K562 (cell line): Measurements from ENCODE around the gene RABL6. TPM values are rescaled to one million over a fixed set of nuclear protein-coding genes. Genes with fewer than 3 reads are reported as not detected.

Experiments used
- CEBPG ChIP-seq, 3 experiments: fragments of 200-800 bp in 1 of 3; sonication (Bioruptor generic) in 1 of 3; sonication (generic) in 1 of 3; formaldehyde crosslinking in 1 of 3; IDR thresholded peaks in 2 of 3; conservative IDR thresholded peaks in 1 of 3; 2 replicates each; pipeline versions ENCODE4 v1.6.1 to v1.8.0; 2016 to 2022; ENCODE audit warnings: missing compliant biosample characterization in 2 of 3, missing genetic modification characterization in 2 of 3, mild to moderate bottlenecking in 1 of 3, missing genetic modification reagents in 1 of 3
- KAT7 ChIP-seq: sonication (generic); formaldehyde crosslinking; IDR thresholded peaks from 2 replicates; pipeline ENCODE4 v1.8.0; 2022; ENCODE audit warnings: missing genetic modification reagents, mild to moderate bottlenecking, borderline replicate concordance
- KHSRP ChIP-seq: fragments of 450-650 bp; IDR thresholded peaks from 2 replicates; pipeline ENCODE4 v1.6.1; 2017
- MCM2 ChIP-seq: fragments of 450-650 bp; IDR thresholded peaks from 2 replicates; pipeline ENCODE4 v1.6.1; 2017; ENCODE audit warnings: low read depth, mild to moderate bottlenecking
- MYC ChIP-seq, 2 experiments: fragments of 250-450 bp in 1 of 2; sonication (Bioruptor Pico) in 1 of 2; IDR thresholded peaks; 2 replicates each; pipeline versions ENCODE4 v1.5.1 to v1.6.1; 2012 to 2021; ENCODE audit warnings: low read depth in 2 of 2, borderline replicate concordance in 1 of 2, improper control_type of control experiment in 1 of 2, low read length in 1 of 2, mild to moderate bottlenecking in 1 of 2, moderate library complexity in 1 of 2
- NCOR1 ChIP-seq: fragments of 450-650 bp; IDR thresholded peaks from 2 replicates; pipeline ENCODE4 v1.6.1; 2016; ENCODE audit warnings: mild to moderate bottlenecking, moderate library complexity
- NR2F6 ChIP-seq: fragments of 450-650 bp; formaldehyde crosslinking; IDR thresholded peaks from 2 replicates; pipeline ENCODE4 v1.4.0; 2020; ENCODE audit warnings: mild to moderate bottlenecking
- POU5F1 ChIP-seq: fragments of 150-350 bp; IDR thresholded peaks from 2 replicates; pipeline ENCODE4 v1.6.1; 2014; ENCODE audit warnings: borderline replicate concordance, low read length, low read depth, mild to moderate bottlenecking; ENCODE audit not compliant: partially characterized antibody
- SIRT6 ChIP-seq: IDR thresholded peaks from one replicate; pipeline ENCODE4 v1.6.1; 2012; ENCODE audit warnings: low read depth, mild to moderate bottlenecking, control low read depth, inconsistent platforms, low read length, moderate library complexity
- SMAD1 ChIP-seq: fragments of 150-350 bp; IDR thresholded peaks from 2 replicates; pipeline ENCODE4 v1.6.1; 2014; ENCODE audit warnings: low read length, low read depth; ENCODE audit not compliant: partially characterized antibody
- SMAD3 ChIP-seq: fragments of 450-650 bp; formaldehyde crosslinking; conservative IDR thresholded peaks from 2 replicates; pipeline ENCODE4 v1.4.0; 2020; ENCODE audit warnings: mild to moderate bottlenecking
- SMARCA5 ChIP-seq: fragments of 450-650 bp; IDR thresholded peaks from 2 replicates; pipeline ENCODE4 v1.6.1; 2016
- SRSF3 ChIP-seq: fragments of 200-400 bp; formaldehyde crosslinking; IDR thresholded peaks from 2 replicates; pipeline ENCODE4 v1.6.1; 2016; ENCODE audit warnings: mild to moderate bottlenecking, low read length, moderate library complexity; ENCODE audit not compliant: insufficient read depth
- TBP ChIP-seq: optimal IDR thresholded peaks from 2 replicates; pipeline ENCODE3; 2011; ENCODE audit warnings: low read depth, low read length, improper control_type of control experiment
- WHSC1 ChIP-seq: IDR thresholded peaks from one replicate; pipeline ENCODE4 v1.6.1; 2012; ENCODE audit warnings: low read length, control low read depth, inconsistent platforms
- ZNF263 ChIP-seq: sonication (generic); formaldehyde crosslinking; IDR thresholded peaks from 2 replicates; pipeline ENCODE4 v1.8.0; 2022; ENCODE audit warnings: mild to moderate bottlenecking, missing genetic modification reagents, borderline replicate concordance
- polyA plus RNA-seq, 8 experiments: library from polyadenylated mRNA; depleted of rRNA in 4 of 8; stranded (reverse) in 5 of 8; unstranded in 3 of 8; fragments of >200 nt; fragmentation: Nextera tagmentation in 2 of 8; fragmentation: Illumina TruSeq in 1 of 8; extraction: Ambion mirVana in 2 of 8; extraction: Trizol in 1 of 8; gene quantifications; 2 replicates each; pipeline versions ENCODE4 v1.2.1 to v1.2.3, GENCODE V29; 2011 to 2014; ENCODE audit warnings: inconsistent platforms in 1 of 8, missing spikeins in 1 of 8
- total RNA-seq, 7 experiments: library from RNA; depleted of rRNA in 6 of 7; stranded (reverse); fragments of >200 nt in 6 of 7; fragmentation: Illumina TruSeq in 2 of 7; extraction: Trizol in 2 of 7; gene quantifications; 2 replicates each; pipeline versions ENCODE4 v1.2.1 to v1.2.3, GENCODE V29; 2011 to 2021; ENCODE audit warnings: low replicate concordance in 1 of 7
- TF ChIP-seq, protein P1 (sequence below): fragments of 250-450 bp; sonication (Bioruptor Pico); IDR thresholded peaks from 2 replicates; pipeline ENCODE4 v1.4.0; 2020; ENCODE audit warnings: mild to moderate bottlenecking, moderate library complexity
- TF ChIP-seq, protein P2 (sequence below): sonication (generic); formaldehyde crosslinking; IDR thresholded peaks from 2 replicates; pipeline ENCODE4 v1.8.0; 2023; ENCODE audit warnings: mild to moderate bottlenecking, missing genetic modification reagents
- TF ChIP-seq, protein P3 (sequence below): IDR thresholded peaks from 2 replicates; pipeline ENCODE4 v1.6.1; 2016; ENCODE audit warnings: missing genetic modification characterization, missing compliant biosample characterization
- TF ChIP-seq, protein P4 (sequence below): fragments of 450-650 bp; conservative IDR thresholded peaks from 2 replicates; pipeline ENCODE4 v1.6.1; 2016; ENCODE audit warnings: missing genetic modification characterization, low read depth, mild to moderate bottlenecking, missing compliant biosample characterization, moderate library complexity
- TF ChIP-seq, protein P5 (sequence below): fragments of 450-650 bp; IDR thresholded peaks from 2 replicates; pipeline ENCODE4 v1.6.1; 2016; ENCODE audit warnings: low read depth, mild to moderate bottlenecking, moderate library complexity

Gene RABL6
- total and polyA plus RNA-seq, 9 of the 15 experiments (the other 6 are each of a cell fraction or from before 2014, with no cell fraction given): 5.6 to 181 (median 84.5) TPM

DNA sequence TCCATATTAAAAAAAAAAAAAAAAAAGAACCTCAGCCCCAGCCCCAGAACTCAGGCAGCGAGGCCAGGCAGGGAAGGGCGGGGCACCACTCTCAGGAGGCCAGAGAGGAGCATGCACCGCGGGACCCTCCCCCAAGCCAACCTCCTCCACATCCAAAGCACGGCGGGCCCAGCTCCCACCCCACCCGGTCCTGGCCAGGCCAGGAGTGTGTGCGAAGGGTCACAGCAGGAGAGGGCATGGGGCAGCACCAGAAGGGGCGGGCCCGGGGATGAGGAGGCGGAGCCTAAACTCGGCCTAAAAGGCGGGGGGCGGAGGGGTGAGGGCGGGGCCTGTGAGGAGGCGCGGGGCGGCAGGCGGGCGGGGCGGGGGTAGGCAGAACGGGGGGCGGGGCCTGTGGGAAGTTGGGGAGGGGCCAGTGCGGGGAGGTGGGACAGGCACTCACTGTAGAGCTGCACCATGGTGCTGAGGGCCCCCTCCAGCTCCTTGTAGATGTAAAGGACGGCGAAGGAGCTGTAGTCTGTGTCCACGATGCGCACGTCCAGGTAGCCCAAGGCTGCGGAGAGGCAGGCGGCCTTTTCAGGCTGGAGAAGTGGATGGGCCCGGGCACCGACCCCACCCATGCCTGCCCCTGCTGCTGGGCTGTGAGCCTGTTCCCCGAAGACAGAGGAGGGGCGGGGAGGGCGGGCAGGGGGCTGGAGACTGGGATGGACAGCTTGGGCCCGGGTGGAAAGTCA is 44.7 kb upstream of the RABL6 start (continued):
- TF ChIP-seq NCOR1 (no peak), KAT7 (CRISPR knock-in tag) (no peak), MYC (IDR thresholded peaks at IDR 0.05; ENCODE audit: low read depth, low read length) (peak; percentile 46; the same call in 1 of the 2 replicates), MYC (CRISPR knock-in tag; IDR thresholded peaks at IDR 0.05; ENCODE audit: borderline replicate concordance, low read depth) (no peak), KHSRP (no peak), POU5F1 (no peak), SMAD3 (CRISPR knock-in tag) (no peak), SIRT6 (no peak), SRSF3 (no peak), NR2F6 (CRISPR knock-in tag) (no peak), SMARCA5 (no peak), SMAD1 (no peak), CEBPG (CRISPR knock-in tag; IDR thresholded peaks at IDR 0.05) (no peak), CEBPG (tag; conservative IDR thresholded peaks at IDR 0.05 in 1 of 2, IDR thresholded peaks at IDR 0.05 in 1 of 2) (no peak), WHSC1 (no peak), TBP (peak; percentile 32), ZNF263 (CRISPR knock-in tag) (no peak), MCM2 (no peak)
- TF ChIP-seq, protein P1, sequence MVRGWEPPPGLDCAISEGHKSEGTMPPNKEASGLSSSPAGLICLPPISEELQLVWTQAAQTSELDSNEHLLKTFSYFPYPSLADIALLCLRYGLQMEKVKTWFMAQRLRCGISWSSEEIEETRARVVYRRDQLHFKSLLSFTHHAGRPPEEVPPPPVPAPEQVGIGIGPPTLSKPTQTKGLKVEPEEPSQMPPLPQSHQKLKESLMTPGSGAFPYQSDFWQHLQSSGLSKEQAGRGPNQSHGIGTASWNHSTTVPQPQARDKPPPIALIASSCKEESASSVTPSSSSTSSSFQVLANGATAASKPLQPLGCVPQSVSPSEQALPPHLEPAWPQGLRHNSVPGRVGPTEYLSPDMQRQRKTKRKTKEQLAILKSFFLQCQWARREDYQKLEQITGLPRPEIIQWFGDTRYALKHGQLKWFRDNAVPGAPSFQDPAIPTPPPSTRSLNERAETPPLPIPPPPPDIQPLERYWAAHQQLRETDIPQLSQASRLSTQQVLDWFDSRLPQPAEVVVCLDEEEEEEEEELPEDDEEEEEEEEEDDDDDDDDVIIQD (CRISPR knock-in tag): no peak
- TF ChIP-seq, protein P2, sequence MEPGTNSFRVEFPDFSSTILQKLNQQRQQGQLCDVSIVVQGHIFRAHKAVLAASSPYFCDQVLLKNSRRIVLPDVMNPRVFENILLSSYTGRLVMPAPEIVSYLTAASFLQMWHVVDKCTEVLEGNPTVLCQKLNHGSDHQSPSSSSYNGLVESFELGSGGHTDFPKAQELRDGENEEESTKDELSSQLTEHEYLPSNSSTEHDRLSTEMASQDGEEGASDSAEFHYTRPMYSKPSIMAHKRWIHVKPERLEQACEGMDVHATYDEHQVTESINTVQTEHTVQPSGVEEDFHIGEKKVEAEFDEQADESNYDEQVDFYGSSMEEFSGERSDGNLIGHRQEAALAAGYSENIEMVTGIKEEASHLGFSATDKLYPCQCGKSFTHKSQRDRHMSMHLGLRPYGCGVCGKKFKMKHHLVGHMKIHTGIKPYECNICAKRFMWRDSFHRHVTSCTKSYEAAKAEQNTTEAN: no peak
- TF ChIP-seq, protein P3, sequence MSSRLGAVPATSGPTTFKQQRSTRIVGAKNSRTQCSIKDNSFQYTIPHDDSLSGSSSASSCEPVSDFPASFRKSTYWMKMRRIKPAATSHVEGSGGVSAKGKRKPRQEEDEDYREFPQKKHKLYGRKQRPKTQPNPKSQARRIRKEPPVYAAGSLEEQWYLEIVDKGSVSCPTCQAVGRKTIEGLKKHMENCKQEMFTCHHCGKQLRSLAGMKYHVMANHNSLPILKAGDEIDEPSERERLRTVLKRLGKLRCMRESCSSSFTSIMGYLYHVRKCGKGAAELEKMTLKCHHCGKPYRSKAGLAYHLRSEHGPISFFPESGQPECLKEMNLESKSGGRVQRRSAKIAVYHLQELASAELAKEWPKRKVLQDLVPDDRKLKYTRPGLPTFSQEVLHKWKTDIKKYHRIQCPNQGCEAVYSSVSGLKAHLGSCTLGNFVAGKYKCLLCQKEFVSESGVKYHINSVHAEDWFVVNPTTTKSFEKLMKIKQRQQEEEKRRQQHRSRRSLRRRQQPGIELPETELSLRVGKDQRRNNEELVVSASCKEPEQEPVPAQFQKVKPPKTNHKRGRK: no peak
- TF ChIP-seq, protein P4, sequence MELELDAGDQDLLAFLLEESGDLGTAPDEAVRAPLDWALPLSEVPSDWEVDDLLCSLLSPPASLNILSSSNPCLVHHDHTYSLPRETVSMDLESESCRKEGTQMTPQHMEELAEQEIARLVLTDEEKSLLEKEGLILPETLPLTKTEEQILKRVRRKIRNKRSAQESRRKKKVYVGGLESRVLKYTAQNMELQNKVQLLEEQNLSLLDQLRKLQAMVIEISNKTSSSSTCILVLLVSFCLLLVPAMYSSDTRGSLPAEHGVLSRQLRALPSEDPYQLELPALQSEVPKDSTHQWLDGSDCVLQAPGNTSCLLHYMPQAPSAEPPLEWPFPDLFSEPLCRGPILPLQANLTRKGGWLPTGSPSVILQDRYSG (tag): no peak
- TF ChIP-seq, protein P5, sequence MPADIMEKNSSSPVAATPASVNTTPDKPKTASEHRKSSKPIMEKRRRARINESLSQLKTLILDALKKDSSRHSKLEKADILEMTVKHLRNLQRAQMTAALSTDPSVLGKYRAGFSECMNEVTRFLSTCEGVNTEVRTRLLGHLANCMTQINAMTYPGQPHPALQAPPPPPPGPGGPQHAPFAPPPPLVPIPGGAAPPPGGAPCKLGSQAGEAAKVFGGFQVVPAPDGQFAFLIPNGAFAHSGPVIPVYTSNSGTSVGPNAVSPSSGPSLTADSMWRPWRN: no peak
